HL-60 (cell line): ENCODE data around the gene ZRSR2.

Experiments used
- CTCF ChIP-seq: IDR thresholded peaks from one replicate; pipeline ENCODE4 v1.5.1; 2011; ENCODE audit warnings: low read length, control low read depth, inconsistent platforms; ENCODE audit not compliant: insufficient read depth
- POLR2AphosphoS5 ChIP-seq: IDR thresholded peaks from 2 replicates; pipeline ENCODE4 v1.6.1; 2012; ENCODE audit warnings: low read depth

- no peak for TF ChIP-seq CTCF
- TF ChIP-seq POLR2AphosphoS5, result no peak
Measured at GRCh38 chrX:15751155-15751819, 39.0 kb upstream of the ZRSR2 start.
